SK-N-SH treated with all-trans-retinoic acid at 6 μM for 48 hours (cell line): Measurements from ENCODE around the gene HLA-DPB1.

Experiments
- CSDC2 ChIP-seq: fragments of 250-450 bp; sonication (Bioruptor Pico); IDR thresholded peaks from 2 replicates; pipeline ENCODE4 v1.5.0; 2020; ENCODE audit warnings: mild to moderate bottlenecking, moderate library complexity
- PATZ1 ChIP-seq: fragments of 250-450 bp; sonication (Bioruptor Pico); IDR thresholded peaks from 2 replicates; pipeline ENCODE4 v1.8.0; 2020; ENCODE audit warnings: mild to moderate bottlenecking, moderate library complexity, borderline replicate concordance
- SNAI2 ChIP-seq: fragments of 250-450 bp; sonication (Bioruptor Pico); IDR thresholded peaks from 2 replicates; pipeline ENCODE4 v1.5.0; 2020; ENCODE audit warnings: mild to moderate bottlenecking, moderate library complexity
- ZFP3 ChIP-seq: fragments of 250-450 bp; sonication (Bioruptor Pico); IDR thresholded peaks from 2 replicates; pipeline ENCODE4 v1.5.0; 2020; ENCODE audit warnings: mild to moderate bottlenecking, moderate library complexity
- ZFP30 ChIP-seq: fragments of 450-650 bp; formaldehyde crosslinking; IDR thresholded peaks from 2 replicates; pipeline ENCODE4 v1.5.0; 2022; ENCODE audit warnings: mild to moderate bottlenecking, moderate library complexity
- ZNF70 ChIP-seq: fragments of 450-650 bp; formaldehyde crosslinking; IDR thresholded peaks from 2 replicates; pipeline ENCODE4 v1.5.0; 2020; ENCODE audit warnings: mild to moderate bottlenecking, moderate library complexity

- no peak for TF ChIP-seq ZFP3 (CRISPR knock-in tag)
- no peak for TF ChIP-seq CSDC2 (CRISPR knock-in tag)
- TF ChIP-seq ZFP30 (CRISPR knock-in tag) = no peak
- TF ChIP-seq SNAI2 (CRISPR knock-in tag) = no peak
- TF ChIP-seq ZNF70 = no peak
- no peak for TF ChIP-seq PATZ1 (CRISPR knock-in tag)
Measured at GRCh38 chr6:33132081-33132524, 56.3 kb downstream of the HLA-DPB1 start.
